Panc1 (cell line): ENCODE data around the gene SDK1. TPM values are rescaled to one million over a fixed set of nuclear protein-coding genes. Genes with fewer than 3 reads are reported as not detected.

Source experiments
- ATAC-seq: fragments of 200-7000 bp; cut with Tn5 transposase; 2 replicates; pipeline ENCODE4 v1.9.1; 2020; ENCODE audit warnings: mild to moderate bottlenecking, moderate library complexity
- BruUV-seq: library from RNA; stranded (reverse); fragments of 400-500 nt; replicated peaks from 2 replicates; lab custom pipeline; 2021; lab: Mats Ljungman, UMichigan
- CTCF ChIA-PET: fragments of 300-600 bp; sonication (Branson Sonifier 250); formaldehyde crosslinking; loops from one replicate; lab custom pipeline; 2022; ENCODE audit warnings: antibody characterized with exemption; lab: Charles Lee
- POLR2A ChIA-PET: fragments of 300-600 bp; sonication (Branson Sonifier 250); formaldehyde crosslinking; loops from one replicate; lab custom pipeline; 2022; ENCODE audit warnings: antibody characterized with exemption; lab: Charles Lee
- DNase-seq: peaks from one replicate; pipeline ENCODE4 v3.0.0-alpha.2; 2010; ENCODE audit warnings: low read depth, low spot score
- H3K27ac ChIP-seq: 2 replicates; pipeline ENCODE4 v1.5.1; 2011; ENCODE audit warnings: mild to moderate bottlenecking, low read length, inconsistent platforms
- H3K27me3 ChIP-seq: fragments of 200-500 bp; sonication (Bioruptor generic); 2 replicates; pipeline ENCODE4 v1.6.0; 2014; ENCODE audit warnings: low read length, inconsistent platforms; ENCODE audit not compliant: control insufficient read depth, insufficient read depth
- H3K36me3 ChIP-seq: fragments of 200-500 bp; sonication (Bioruptor generic); 2 replicates; pipeline ENCODE4 v1.5.1; 2014; ENCODE audit warnings: inconsistent platforms, mild to moderate bottlenecking, low read length, moderate library complexity; ENCODE audit not compliant: control insufficient read depth, insufficient read depth
- H3K4me1 ChIP-seq: 2 replicates; pipeline ENCODE4 v1.5.1; 2011; ENCODE audit warnings: inconsistent platforms, mild to moderate bottlenecking, low read length, moderate library complexity; ENCODE audit not compliant: control insufficient read depth, insufficient read depth
- H3K4me3 ChIP-seq, 2 experiments: 2 replicates each; pipeline ENCODE4 v1.5.1; 2011 to 2012; ENCODE audit warnings: low read depth in 2 of 2, low read length in 2 of 2, mild to moderate bottlenecking in 2 of 2, inconsistent platforms in 1 of 2, moderate library complexity in 1 of 2
- H3K9me3 ChIP-seq: fragments of 200-500 bp; sonication (Bioruptor generic); 2 replicates; pipeline ENCODE4 v1.5.1; 2014; ENCODE audit warnings: low read depth, mild to moderate bottlenecking, inconsistent platforms, low read length, moderate library complexity; ENCODE audit not compliant: control insufficient read depth, insufficient read depth
- CTCF ChIP-seq: fragments of 450-650 bp; IDR thresholded peaks from 2 replicates; pipeline ENCODE4 v1.5.1; 2017; ENCODE audit warnings: mild to moderate bottlenecking
- POLR2AphosphoS5 ChIP-seq: IDR thresholded peaks from 2 replicates; pipeline ENCODE4 v1.6.1; 2012; ENCODE audit warnings: mild to moderate bottlenecking, low read depth, low read length, moderate library complexity
- REST ChIP-seq, 2 experiments: IDR thresholded peaks; 2 replicates each; pipeline ENCODE4 v1.6.1; 2011 to 2012; ENCODE audit warnings: low read depth in 2 of 2, control low read depth in 1 of 2, low read length in 1 of 2, mild to moderate bottlenecking in 1 of 2, moderate library complexity in 1 of 2; ENCODE audit not compliant: insufficient read depth in 1 of 2
- SIN3A ChIP-seq: IDR thresholded peaks from 2 replicates; pipeline ENCODE4 v1.6.1; 2012; ENCODE audit warnings: low read depth, mild to moderate bottlenecking, low read length, moderate library complexity, borderline replicate concordance; ENCODE audit not compliant: insufficient read depth
- TCF7L2 ChIP-seq: IDR thresholded peaks from 2 replicates; pipeline ENCODE4 v1.6.1; 2011; ENCODE audit warnings: mild to moderate bottlenecking, low read depth, low read length, inconsistent platforms
- in situ Hi-C: cut with HindIII; loops from 2 replicates; pipeline ENCODE4 v1.10.0; 2016; ENCODE audit warnings: low sequenced_read_pairs, low pct_unique_long_range_greater_than_20kb
- intact Hi-C: fragments of 100-400 bp; cut with micrococcal nuclease; formaldehyde crosslinking; loops from one replicate; pipeline ENCODE4 v1.10.0; 2022; ENCODE audit not compliant: unreplicated experiment
- total RNA-seq: library from RNA; stranded (reverse); gene quantifications from one replicate; pipeline ENCODE4 v1.2.1, GENCODE V29; 2021; ENCODE audit not compliant: unreplicated experiment

SDK1 gene
- total RNA-seq, 1 experiment from 2014 or later, result 47.4 TPM

GRCh38 chr7:3882782-3883181 lies 581.7 kb downstream of the SDK1 start:
- Histone ChIP-seq H3K9me3 (no peaks in the 10 kb centered on the region), H3K4me1 (no peaks in the 10 kb centered on the region), H3K27me3 (no peaks in the 10 kb centered on the region), H3K27ac (no peak overlapping the region), H3K4me3 (no peak overlapping the region), H3K36me3 (no peaks in the 10 kb centered on the region)
- ChIA-PET POLR2A (no interaction called here), CTCF (no interaction called here)
- no TSS peak for BruUV-seq
- no peak for DNase-seq
- no peak for ATAC-seq
- in situ Hi-C loops, result no loop called here
- intact Hi-C loops, result no loop called here
- TF ChIP-seq CTCF (no peak), REST (IDR thresholded peaks at IDR 0.05; ENCODE audit: insufficient read depth in 1 of 2, low read depth in 2 of 2, low read length in 1 of 2) (no peak), POLR2AphosphoS5 (no peak), TCF7L2 (no peak), SIN3A (no peak)

GRCh38 chr7:3884543-3884942 lies 583.5 kb downstream of the SDK1 start:
- H3K4me1 ChIP-seq, result no peaks in the 10 kb centered on the region
- no peak overlapping the region for H3K4me3 ChIP-seq
- no peak for DNase-seq
- POLR2A ChIA-PET, result no interaction called here
- TF ChIP-seq REST (IDR thresholded peaks at IDR 0.05; ENCODE audit: insufficient read depth in 1 of 2, low read depth in 2 of 2, low read length in 1 of 2), result no peak
- no peak for TF ChIP-seq CTCF
- no peak for TF ChIP-seq POLR2AphosphoS5
- no peak for TF ChIP-seq SIN3A
- TF ChIP-seq TCF7L2, result no peak
- in situ Hi-C loops, result no loop called here
- H3K27ac ChIP-seq, result no peak overlapping the region
- BruUV-seq, result no TSS peak
- no peaks in the 10 kb centered on the region for H3K36me3 ChIP-seq
- intact Hi-C loops, result no loop called here
- H3K9me3 ChIP-seq, result no peaks in the 10 kb centered on the region
- CTCF ChIA-PET, result no interaction called here
- no peaks in the 10 kb centered on the region for H3K27me3 ChIP-seq
- ATAC-seq, result no peak
